Measurements from ENCODE around the gene SETD1A.

DNA sequence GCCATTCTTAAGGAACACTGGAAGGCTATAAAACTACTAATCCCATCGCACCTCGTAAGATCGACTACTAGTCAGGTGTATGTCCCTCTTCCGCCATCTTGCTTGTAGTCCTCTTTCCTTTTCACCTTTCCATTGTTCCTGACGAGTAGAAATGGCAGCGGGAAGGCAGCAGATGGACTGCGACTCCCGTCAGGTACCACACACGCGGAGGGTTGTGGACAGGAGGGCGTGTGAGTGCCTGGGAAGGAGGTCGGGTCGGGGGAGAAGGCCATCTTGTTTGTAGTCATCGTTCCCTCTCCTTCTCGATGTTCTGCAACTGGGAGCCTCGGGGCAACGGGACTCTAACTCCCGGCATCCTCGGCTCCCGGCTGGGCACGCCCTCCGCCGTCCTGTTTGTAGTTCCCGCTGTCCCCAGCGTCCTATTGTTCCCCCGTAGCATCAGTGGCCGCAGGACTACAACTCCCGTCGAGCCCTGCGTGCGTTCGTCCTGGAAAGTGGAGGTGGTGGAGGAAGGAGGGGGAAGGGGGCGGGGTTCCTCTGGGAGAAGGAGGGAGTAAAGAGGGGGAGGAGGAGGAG, 34.5 kb upstream of the SETD1A start:
- TF ChIP-seq, protein P1, sequence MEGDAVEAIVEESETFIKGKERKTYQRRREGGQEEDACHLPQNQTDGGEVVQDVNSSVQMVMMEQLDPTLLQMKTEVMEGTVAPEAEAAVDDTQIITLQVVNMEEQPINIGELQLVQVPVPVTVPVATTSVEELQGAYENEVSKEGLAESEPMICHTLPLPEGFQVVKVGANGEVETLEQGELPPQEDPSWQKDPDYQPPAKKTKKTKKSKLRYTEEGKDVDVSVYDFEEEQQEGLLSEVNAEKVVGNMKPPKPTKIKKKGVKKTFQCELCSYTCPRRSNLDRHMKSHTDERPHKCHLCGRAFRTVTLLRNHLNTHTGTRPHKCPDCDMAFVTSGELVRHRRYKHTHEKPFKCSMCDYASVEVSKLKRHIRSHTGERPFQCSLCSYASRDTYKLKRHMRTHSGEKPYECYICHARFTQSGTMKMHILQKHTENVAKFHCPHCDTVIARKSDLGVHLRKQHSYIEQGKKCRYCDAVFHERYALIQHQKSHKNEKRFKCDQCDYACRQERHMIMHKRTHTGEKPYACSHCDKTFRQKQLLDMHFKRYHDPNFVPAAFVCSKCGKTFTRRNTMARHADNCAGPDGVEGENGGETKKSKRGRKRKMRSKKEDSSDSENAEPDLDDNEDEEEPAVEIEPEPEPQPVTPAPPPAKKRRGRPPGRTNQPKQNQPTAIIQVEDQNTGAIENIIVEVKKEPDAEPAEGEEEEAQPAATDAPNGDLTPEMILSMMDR (IDR thresholded peaks at IDR 0.05; ENCODE audit: insufficient read depth, low read length): no peak
- TF ChIP-seq, protein P2, sequence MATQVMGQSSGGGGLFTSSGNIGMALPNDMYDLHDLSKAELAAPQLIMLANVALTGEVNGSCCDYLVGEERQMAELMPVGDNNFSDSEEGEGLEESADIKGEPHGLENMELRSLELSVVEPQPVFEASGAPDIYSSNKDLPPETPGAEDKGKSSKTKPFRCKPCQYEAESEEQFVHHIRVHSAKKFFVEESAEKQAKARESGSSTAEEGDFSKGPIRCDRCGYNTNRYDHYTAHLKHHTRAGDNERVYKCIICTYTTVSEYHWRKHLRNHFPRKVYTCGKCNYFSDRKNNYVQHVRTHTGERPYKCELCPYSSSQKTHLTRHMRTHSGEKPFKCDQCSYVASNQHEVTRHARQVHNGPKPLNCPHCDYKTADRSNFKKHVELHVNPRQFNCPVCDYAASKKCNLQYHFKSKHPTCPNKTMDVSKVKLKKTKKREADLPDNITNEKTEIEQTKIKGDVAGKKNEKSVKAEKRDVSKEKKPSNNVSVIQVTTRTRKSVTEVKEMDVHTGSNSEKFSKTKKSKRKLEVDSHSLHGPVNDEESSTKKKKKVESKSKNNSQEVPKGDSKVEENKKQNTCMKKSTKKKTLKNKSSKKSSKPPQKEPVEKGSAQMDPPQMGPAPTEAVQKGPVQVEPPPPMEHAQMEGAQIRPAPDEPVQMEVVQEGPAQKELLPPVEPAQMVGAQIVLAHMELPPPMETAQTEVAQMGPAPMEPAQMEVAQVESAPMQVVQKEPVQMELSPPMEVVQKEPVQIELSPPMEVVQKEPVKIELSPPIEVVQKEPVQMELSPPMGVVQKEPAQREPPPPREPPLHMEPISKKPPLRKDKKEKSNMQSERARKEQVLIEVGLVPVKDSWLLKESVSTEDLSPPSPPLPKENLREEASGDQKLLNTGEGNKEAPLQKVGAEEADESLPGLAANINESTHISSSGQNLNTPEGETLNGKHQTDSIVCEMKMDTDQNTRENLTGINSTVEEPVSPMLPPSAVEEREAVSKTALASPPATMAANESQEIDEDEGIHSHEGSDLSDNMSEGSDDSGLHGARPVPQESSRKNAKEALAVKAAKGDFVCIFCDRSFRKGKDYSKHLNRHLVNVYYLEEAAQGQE (IDR thresholded peaks at IDR 0.05; ENCODE audit: insufficient replicate concordance, low read depth): no peak
